EL (cell line): ENCODE results near the gene MECP2.
"Not testable (repeated sequence)": the region's sequence is repeated elsewhere in the genome, so short reads cannot be mapped to it uniquely, and the experiment has no call there.

Experiments used
- DNase-seq: peaks from one replicate; pipeline ENCODE4 v3.0.0-alpha.2; 2016

Gene MECP2

DNA sequence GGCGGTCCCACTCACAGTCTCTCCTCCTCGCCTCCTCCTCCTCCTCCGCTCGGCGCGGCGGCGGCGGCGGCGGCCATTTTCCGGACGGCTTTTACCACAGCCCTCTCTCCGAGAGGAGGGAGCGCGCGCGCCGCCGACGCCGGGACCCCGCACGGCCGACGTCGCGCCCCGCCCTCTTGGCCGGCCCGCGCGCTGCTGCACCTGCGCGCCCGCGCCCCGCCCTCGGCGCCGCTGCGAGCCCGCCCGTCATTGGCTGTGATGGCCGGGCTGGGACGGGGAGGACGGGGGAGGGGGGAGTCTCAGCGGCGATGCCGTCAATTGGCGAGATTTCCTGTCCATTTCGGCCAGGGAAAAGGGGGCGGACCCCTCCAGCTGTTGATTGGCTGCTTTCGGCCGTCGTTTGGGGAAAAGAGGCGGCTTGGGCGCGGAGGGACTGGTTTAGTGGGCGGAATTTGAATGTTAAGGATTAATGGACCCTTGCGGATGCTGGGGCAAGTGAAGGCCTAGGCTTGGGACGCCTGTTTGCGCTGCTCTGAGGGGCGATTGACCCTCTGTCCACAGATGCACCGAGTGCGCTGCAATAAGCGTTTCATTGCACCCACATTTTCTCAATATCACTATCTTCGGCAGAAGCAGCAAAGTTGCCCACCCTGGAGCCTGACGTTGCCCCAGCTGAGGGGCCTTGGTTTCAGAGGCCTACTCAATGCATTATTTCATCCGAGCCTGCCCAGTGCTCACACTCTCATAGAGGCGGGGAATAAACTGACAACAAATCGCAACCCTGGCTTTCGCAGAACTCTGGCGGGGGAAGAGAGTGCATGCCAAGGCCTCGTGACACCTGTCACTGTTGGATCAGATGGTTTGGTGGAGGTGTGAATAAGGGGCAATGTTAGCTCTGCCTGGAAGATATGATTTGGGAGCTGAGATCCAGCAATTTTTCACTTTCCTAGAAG is at the start of gene MECP2:
TSS of gene MECP2 (minus strand) at position 129 of the 953 bp plus-strand sequence.
- DNase-seq = peak; percentile 91

GRCh38 chrX:154144010-154144409 is 46.5 kb upstream of the MECP2 start, which contains the start of gene OPN1LW:
TSS of gene OPN1LW (plus strand) at chrX:154144243. CDS start at chrX:154144284, 41 bp downstream.
- DNase-seq = not testable (repeated sequence)

GRCh38 chrX:154142950-154143745 is 45.6 kb upstream of the MECP2 start:
- no peak for DNase-seq

GRCh38 chrX:154142386-154142785 is 44.9 kb upstream of the MECP2 start:
- no peak for DNase-seq

GRCh38 chrX:154140742-154141141 is 43.2 kb upstream of the MECP2 start:
- no peak for DNase-seq

DNA sequence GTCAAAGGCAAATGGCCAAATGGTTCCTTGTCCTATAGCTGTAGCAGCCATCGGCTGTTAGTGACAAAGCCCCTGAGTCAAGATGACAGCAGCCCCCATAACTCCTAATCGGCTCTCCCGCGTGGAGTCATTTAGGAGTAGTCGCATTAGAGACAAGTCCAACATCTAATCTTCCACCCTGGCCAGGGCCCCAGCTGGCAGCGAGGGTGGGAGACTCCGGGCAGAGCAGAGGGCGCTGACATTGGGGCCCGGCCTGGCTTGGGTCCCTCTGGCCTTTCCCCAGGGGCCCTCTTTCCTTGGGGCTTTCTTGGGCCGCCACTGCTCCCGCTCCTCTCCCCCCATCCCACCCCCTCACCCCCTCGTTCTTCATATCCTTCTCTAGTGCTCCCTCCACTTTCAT is 42.7 kb upstream of the MECP2 start:
- DNase-seq = no peak

- DNase-seq = no peak
Measured at GRCh38 chrX:154138857-154139256, 41.3 kb upstream of the MECP2 start.

- DNase-seq = peak; percentile 58
Measured at GRCh38 chrX:154136627-154137161, 39.2 kb upstream of the MECP2 start.

GRCh38 chrX:154135458-154136229 is 38.1 kb upstream of the MECP2 start:
- DNase-seq = no peak

DNA sequence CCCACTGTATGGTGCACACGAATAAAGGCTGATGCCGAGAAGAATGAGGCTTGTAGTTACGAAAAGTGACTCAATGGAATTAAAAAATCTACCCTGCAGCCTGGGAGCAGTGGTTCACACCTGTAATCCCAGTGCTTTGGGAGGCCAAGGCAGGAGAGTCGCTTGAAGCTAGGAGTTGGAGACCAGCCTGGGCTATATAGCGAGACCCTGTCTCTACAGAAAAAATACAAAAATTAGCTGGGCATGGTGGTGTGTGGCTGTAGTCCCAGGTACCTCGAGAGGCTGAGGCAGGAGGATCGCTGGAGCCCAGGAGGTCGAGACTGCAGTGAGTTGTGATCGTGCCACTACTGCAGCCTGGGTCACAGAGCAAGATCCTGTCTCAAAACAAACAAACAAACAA is 34.8 kb upstream of the MECP2 start:
- no peak for DNase-seq

GRCh38 chrX:154131955-154132354 is 34.4 kb upstream of the MECP2 start:
- no peak for DNase-seq

DNA sequence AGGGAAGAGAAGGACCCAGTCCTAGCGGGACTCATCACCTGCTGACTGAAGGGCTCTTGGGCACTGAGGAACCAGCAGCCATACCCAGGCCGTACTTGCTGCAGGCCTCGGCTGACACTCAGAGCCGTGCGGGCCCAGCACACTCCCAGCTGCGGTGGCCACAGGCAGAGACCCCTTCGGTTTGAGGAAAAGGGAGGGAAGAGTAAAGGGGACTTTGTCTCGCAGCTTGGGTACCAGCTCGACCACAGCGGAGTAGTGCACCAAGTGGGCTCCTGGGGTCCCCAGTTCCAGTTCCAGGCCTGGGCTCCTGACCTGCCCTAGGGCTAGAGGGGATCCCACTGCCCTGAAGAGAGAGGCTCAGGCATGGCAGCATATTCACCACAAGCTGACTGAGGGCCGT is 28.6 kb upstream of the MECP2 start:
- no peak for DNase-seq

GRCh38 chrX:154125391-154126040 is 28.0 kb upstream of the MECP2 start:
- no peak for DNase-seq

GRCh38 chrX:154123241-154124219 is 26.0 kb upstream of the MECP2 start:
- DNase-seq = no peak

GRCh38 chrX:154121961-154122360 is 24.4 kb upstream of the MECP2 start:
- DNase-seq = no peak

DNA sequence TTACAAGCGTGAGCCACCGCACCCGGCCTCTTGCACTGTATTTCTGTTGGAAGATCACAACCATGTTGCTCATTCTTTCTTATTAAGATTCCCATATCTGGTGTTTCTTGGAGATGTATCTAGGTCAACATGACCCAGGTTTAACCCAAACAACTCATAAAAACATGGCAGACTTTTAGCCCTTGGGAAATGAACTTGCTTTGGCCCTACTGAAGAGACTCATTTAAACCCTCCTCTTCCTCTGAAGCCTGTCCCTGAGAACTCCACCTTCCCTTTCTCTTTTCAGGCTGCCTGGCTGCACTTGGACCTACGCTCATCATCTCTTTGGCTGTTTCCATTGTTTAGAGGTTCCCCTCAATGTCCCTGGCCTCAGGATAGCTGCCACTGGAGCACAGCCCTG is 23.7 kb upstream of the MECP2 start:
- no peak for DNase-seq

DNA sequence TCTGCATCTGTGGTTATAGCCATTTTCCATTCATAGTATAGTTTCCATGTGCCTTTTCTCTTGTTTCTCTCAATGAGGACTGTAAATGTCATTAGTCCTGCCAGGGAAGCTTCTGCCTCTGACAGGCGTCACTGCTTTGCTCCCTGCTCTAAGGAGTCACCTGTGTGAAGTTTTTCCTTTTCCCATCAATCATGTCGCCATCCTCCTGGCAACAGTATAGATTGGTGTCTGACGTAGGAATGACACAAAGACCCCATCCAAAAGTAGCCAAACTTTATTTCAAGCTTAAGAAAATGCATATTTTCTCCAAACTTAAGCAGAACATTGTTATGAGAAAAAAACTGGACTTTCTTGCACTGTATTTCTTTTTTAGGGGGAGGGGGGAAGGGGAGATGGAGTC is 23.1 kb upstream of the MECP2 start:
- DNase-seq = no peak

GRCh38 chrX:154117566-154117965 is 20.0 kb upstream of the MECP2 start:
- DNase-seq = no peak

DNA sequence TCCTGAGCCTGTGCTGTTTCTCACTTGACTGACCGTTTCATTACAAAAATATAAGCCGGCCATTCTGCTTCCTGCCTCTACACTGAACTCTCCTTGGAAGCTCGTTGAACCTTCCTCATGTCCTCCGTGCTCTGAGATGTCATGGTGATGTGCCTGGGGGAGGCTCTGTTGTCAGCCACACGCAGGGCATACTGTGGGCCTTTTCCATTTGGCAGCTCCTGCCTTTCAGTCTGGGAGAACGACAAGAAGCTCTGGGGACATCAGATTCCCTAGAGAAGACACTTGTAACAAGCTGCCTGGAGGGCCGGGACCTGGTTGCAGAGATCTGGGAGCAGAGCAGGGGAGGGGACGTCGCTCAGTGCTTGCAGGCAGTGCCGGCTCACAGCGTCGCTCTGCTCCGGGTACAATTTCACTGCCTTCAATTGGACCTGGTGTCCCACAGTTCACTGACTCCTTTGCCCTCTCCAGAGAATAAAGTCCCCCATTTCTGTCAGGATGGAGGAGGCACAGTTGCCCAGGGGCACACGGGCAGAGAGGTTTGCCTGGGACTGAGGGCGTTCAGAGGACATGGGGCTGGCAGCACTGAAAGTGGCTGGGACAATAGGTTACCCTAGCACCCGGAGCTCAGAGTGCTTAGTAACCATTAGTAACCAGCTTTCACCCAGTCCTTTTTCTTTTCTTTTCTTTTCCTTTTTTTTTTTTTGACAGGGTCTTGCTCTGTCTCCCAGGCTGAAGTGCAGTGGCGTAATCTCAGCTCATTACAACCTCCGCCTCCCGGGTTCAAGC is 19.1 kb upstream of the MECP2 start:
- DNase-seq = no peak

DNA sequence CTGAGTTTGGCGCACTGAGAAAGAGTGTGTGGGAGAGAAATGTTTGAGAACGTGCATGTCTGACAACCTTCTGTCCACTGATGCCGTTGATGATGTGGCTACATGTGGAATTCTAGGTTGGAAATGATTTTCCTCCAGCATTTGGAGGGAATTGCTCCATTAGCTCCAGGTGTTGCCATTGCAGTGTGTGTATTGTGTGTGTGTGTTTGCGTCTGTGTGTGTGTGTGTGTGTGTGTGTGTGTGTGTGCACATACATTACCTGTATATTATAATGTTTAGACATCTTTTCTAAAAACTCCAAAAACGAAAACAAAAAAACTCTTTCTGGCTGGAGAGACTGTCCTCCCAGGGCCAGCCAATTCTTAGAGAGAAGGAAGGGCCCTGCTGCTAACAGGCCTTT is 18.2 kb upstream of the MECP2 start:
- DNase-seq = no peak
